ENCODE data around the gene ABCA3.
"Not testable (repeated sequence)": the region's sequence is repeated elsewhere in the genome, so short reads cannot be mapped to it uniquely, and the experiment has no call there.

Gene ABCA3

DNA sequence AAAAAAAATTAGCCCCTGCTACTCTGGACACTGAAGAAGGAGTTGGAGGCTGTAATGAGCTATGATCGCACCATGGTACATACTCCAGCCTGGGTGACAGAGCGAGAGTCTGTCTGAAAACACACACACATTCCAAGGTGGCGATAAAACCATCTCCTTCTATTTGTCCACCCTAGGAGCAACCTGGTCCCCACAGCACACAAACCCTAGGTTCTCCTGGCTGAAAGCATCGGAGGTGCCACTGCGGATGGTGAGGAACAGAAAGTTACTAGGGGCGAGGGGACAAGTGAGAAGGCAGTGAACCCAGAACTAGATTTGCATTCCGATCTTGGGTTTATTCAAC lies 87.8 kb downstream of the ABCA3 start:
- no peak for FAIRE-seq

DNA sequence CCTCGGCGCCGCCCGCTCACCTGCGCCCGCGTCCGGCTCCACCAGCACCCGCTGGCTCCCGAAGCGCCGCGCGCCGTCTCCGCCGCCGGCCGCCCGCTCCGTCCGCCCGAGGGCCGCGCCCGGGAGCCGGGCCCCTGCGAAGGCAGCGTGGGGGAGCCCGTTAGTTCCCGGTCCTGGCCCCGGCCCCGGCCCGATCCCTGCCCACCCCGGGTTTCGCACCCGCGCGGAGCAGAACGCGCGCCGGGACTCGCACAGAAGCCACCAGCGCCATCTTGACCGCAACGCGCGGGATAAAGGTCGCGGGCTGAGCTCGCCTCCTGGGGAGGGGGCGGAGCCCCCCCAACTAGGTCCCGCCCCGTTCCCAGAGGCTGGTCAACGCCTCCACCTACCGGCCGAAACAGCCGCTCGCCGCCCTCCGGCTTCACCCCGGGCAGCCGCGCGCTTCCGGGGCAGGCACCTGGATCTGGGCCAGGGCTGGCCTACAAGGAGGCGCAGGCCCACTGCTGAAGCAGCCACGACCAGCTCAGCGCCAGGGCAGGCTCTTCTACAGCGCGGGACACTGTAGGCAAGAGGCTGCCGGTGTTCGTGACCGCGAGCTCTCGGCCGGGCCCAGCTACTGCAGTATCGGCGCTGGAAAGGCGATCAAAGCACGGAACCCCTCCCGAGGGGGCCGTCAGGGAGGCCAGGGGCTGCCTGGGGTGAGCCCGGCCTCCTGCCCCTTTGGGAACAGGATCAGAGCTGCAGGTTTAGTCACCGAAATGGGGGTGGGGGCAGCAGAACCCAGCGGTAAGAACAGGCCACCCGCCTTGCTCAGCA lies 89.0 kb downstream of the ABCA3 start, which contains the start of gene ECI1:
TSS of gene ECI1 (minus strand) at position 292 of the 816 bp plus-strand sequence. CDS start at position 271, 21 bp downstream.
- FAIRE-seq, result no peak

DNA sequence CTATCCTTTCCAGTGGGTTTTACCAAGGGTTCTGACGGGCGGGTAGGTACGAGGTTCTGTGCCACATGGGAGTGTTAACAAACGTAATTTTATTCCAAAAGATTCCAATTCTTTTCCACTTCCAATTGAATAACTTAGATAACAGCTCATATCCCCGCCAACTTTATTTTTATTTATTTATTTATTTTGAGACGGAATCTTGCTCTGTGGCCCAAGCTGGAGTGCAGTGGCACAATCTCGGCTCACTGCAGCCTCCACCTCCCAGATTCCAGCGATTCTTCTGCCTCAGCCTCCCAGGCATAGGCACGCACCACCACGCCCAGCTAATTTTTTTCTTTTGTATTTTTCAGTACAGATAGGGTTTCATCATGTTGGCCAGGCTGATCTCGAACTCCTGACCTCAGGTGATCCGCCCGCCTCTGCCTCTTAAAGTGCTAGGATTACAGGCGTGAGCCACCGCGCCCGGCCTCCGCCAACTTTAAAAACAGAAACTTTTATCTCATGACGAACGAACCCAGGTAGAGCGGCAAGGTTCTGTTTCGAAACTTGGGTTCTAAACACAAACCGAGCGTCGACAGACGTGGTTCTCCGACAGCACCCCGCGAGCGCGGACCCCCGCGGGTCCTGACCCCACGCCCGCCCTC lies 89.8 kb downstream of the ABCA3 start:
- FAIRE-seq, result no peak

DNA sequence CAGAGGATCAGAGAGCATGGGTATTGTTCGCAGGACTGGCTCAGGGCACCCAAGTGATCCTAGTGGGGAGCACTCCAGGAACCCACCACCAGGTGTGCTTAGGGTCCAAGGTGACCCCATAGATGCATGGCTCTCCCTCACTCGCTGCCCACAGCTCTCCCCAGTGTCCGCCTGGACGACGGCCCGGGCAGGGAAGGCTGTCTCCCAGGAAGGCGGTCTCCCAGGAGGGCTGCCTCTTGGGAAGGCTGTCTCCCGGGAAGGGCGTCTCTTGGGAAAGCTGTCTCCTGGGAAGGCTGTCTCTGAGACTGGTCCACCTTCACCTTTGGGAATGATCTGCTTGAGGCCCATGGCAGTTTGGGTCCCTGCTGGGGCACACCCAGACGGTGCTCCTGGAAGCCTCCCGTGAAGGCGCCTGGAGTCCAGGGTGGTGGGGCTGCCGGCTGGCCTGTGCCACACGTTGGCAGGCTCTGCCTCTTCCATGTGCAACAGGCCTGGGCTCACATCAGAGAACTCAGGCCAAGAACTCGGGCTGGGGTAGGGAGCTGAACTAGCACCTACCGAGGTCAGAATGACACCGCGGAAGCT lies 94.1 kb downstream of the ABCA3 start:
- no peak for FAIRE-seq

DNA sequence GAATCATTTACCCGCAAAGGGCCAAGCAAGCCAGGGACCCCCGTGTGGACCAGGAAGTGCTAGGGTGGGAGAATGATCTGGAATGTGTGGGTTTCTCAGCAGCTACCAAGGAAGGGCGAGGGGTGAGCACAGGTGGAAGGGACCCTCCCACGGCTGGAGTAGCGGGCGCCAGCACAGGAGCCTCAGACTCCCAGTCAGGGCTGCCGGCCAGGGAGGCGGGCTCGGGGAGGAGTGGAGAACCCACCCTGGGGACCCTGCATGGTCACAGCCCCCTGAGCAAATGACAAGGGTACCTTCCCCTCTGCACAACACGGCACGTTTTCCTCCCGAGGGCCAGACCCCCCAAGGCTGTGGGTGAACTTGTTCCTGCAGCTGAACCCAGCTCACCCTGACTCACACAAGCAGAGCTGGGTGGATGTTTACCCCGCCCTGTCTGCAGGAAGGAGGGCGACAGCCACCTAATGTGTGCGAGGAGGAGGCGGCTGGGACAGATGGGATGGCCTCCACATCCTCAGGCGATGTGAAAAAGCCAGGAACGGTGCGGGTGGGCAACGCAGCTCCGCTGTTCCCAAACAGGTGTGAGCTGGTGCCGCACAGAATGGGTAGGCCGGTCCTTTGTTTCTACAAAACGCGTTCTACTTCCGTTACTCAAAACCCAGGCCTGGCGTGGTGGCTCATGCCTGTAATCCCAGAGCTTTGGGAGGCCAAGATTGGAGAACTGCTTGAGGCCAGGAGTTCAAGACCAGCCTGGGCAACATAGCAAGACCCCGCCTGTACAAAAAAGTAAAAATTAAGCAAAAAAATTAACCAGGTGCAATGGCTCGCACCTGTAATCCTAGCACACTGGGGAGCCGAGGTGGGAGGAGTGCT lies 95.4 kb downstream of the ABCA3 start:
- FAIRE-seq, result no peak

DNA sequence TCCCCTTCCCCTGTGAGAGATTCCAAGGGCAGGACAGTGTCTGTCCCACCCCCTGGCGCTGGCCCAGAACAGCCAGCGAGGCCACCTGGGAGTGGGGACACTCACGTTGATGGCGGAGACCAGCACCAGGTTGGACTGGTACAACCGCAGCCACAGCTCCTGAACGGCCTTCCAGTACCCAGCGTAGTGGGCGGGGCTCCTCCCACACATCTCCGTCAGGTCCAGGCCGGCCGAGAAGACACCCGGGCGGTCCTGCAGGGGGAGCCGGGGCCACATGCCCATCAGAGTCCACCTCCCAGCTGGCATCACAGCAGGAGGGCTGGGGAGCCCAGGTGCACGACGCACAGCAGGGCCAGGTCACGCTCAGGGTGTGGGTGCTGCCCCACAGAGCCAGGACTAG lies 96.2 kb downstream of the ABCA3 start:
- FAIRE-seq, result no peak

DNA sequence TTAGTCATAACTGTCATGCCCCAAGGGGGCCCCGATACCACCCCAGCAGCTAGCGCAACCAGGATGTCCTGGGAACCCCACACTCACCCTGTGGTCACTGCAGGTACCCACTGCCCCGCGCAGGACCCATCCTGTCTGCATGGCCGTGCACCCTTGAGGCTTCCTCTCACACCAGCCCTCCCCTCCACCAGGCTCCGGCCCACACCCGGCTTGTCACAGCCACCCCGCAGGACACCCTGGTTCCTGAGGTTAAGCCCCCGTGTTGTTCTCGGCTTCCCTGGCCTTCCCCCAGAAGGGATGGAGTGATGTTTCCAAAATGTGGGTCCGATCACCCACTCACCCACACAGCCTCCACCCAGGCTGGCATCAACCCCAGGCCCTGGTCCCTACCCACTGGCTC lies 96.7 kb downstream of the ABCA3 start:
- FAIRE-seq, result no peak

DNA sequence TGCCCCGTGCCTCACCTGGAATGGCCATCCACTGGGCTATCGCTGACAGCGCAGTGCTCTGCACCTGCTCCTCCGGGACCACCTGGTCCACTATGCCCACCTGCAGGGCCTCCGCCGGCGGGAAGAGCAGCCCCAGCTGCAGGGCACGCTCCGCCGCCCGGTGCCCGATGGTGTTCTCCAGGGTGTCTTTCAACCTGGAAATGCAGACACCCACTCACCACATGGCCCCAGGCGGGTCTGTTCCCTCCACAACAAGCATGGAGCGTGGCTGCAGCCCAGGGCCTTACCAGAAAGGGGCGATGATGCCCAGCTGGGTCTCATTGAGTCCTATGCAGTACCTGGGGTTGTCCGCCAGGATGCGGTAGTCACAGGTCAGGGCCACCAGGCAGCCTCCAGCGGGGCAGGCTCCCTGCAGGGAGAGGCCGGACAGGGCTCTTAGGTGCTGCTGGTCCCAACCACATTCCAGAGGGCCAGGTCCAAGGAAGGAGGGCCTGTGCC lies 97.4 kb downstream of the ABCA3 start:
- no peak for FAIRE-seq

DNA sequence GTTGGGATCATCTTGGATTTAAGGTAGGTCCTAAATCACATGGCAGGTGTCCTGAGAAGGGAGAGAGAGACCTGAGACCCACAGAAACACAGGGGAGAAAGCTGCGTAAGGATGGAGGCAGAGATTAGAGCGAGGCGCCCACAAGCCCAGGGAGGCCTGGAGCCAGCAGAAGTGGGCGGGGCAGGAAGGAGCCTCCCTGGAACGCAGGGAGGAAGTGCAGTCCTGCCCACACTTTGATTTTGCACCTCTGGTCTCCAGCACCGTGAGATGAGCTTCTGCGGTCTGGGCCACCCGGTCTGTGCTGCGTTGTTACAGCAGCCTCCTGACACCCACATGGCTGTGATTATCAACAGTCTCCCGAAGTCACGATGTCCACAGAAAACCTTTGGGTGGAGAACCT lies 97.9 kb downstream of the ABCA3 start:
- no peak for FAIRE-seq

DNA sequence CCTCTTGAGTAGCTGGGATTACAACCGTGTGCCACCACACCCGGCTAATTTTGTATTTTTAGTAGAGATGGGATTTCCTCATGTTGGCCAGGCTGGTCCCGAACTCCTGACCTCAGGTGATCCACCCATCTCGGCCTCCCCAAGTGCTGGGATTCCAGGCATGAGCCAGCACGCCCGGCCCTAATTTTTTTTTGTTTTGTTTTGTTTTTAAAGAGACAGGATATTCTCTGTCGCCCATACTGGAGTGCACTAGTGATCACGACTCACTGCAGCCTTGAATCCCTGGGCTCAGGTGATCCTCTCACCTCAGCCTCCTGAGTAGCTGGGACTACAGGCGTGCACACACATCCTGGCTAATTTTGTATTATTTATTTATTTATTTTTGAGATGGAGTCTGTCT lies 100.2 kb downstream of the ABCA3 start:
- FAIRE-seq, result not testable (repeated sequence)

DNA sequence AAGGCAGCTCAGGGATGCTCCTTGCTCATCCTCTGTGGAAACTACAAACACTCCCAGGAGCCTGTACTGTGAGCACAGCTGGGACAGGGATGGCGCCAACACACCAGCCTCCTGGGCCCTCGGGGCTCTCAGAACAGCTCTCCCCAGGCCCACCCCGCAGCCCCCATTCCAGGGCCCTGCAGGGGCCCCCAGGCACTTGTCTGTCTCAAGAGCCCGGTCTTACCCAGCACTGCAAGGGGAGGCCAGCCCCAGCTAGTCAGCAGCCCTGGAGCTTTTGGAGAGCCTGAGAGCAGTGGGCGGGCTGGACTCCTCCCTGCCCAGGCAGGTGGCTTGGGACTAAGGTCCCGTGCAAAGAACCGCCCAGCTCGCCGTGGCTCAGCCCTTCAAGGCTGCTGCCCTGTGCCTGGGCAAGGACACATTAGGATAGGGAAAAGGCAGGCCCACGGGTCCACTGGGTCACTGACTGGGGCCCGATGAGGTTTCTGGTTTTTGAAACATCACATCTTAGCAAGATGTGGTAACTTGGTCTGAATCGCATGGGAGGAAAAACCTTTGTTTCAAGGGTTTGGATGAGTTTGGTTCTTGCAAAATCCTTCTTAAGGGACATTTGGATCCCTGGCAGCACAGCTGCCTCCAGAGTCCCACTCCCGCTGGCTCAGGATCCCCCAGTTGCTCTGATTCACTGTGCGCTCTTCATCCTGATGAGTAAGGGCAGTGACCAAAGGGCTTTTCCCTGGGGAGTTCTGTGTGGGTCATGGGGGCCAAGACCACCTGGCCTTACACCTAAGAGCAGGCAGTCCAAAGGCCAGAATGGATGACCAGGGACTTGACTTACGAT lies 101.5 kb downstream of the ABCA3 start:
- no peak for FAIRE-seq

DNA sequence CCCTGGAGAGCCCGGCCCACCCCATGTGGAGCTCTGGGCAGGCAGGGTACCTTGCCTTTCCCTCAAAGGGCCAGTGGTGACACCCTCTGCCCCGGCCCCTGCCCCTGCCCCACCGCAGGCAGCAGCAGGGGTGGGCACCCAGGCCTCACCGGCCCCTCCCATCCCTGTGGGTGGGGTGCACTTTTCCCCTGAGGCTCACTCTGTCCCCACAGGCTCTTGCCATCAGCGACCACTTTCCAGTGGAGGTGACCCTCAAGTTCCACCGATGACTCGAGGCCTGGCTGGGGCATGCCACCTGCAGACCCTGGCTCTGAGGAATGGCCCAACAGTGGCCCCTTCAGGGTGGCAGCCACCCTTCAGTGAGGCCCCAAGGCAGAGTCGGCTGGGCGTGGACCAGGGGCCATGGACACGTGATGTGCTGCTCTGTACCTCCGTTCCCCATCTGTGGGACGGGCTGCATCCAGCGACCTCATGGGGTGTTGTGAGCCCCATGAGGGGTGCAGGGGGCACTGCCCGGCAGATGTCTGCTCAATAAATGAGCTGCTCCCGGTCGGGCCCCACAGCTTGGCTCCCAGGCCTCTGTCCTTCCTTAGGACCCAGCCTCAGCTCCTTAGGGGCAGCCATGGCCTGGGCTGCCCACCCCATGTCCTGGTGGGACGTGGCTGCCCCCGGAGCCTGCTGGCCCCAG lies 102.2 kb downstream of the ABCA3 start:
- FAIRE-seq, result no peak

DNA sequence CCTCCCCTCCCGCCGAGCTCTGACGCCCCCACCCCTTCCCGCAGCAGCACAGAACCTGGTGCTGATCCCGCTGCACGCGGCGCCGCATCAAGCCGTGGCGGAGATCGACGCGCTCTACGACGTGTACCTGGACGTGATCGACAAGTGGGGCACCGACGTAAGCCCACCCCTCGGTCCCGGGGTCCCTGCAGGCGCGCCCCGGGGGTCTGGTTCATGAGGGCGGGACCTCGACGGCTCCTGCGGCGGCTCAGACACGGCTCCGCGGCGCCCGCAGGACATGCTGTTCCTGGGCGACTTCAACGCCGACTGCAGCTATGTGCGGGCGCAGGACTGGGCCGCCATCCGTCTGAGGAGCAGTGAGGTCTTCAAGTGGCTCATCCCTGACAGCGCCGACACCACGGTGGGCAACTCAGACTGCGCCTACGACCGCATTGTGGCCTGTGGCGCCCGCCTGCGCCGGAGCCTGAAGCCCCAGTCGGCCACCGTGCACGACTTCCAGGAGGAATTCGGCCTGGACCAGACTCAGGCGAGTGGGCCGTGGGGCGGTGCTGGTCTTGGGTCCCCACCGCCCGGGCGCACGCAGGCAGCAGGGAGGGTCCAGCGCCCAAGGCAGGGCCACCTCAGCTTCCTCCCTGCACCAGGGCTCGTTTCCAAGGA lies 102.9 kb downstream of the ABCA3 start:
- no peak for FAIRE-seq

DNA sequence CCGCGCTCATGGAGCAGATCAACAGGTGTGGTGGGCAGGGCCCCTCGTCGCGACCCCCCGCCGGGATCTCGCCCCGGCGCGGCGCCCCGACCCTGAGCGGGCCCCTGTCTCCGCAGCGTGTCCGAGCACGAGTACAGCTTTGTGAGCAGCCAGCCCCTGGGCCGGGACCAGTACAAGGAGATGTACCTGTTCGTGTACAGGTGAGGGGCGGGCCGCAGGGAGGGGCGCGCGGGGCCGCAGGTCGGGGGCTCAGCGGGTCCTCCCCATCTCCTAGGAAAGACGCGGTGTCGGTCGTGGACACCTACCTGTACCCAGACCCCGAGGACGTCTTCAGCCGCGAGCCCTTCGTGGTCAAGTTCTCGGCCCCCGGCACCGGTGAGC lies 103.4 kb downstream of the ABCA3 start:
- no peak for FAIRE-seq

DNA sequence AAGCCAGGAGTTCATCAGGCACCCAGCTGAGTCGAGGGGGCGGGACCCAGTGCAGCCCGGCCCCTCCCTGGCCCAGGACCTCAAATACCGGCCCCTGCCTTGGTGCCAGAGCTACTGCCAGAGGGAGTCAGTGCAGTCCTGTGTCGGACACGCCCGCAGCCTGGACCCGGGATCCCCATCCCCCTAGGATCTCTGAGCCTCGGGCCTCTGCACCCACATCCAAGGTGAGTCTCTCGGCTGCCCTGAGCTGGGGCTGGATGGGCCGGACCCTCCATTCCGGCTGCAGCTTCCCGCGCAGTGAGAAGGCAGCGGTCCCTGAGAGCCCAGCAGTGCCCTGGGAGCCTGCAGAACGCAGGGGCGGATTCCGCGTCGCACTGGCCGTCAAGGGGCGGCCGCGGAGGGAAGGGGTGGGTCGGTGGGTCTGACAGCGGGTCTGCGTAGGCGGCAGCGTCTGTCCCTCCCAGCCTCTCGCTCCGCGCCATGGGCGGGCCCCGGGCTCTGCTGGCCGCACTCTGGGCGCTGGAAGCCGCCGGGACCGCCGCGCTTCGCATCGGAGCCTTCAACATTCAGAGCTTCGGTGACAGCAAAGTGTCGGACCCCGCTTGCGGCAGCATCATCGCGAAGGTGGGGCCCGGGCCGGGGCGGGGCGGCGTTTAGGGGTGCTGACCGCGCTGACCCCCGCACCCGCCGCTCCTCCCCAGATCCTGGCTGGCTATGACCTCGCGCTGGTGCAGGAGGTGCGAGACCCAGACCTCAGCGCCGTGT lies 104.0 kb downstream of the ABCA3 start, which contains the start of gene DNASE1L2:
TSS of gene DNASE1L2 (plus strand) at position 108 of the 765 bp plus-strand sequence. CDS start at position 481, 373 bp downstream.
- FAIRE-seq, result no peak

DNA sequence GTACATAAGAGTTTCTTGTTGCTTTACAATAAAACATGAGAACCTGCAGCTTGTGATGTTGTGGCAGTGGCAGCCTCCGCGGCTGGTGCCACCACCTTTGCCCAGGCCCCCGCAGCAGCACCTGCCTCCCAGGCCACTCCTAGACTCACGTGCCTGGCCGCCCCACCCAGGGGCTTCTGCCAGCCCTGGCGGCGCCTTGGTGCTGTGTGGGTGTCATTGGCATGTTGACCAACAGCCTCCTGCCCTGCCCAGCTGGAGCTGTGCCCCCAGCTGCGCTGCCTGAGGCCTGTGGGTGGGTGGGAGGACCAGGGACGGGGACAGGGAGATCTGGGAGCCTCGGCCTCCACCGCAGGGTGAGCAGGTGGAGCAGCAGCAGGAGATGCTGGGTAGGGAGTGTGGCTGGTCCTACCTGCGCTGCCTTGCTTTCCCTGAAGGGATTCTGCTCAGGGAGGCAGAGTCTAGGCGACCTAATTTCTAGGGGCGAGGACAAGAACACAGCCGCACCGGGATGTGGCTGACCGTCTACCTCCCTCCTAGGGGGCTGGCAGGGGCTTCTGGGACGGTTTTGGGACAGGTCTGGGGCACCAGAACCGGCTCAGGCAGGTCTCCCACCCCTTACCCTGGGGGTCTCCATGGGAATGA lies 104.7 kb downstream of the ABCA3 start:
- no peak for FAIRE-seq

DNA sequence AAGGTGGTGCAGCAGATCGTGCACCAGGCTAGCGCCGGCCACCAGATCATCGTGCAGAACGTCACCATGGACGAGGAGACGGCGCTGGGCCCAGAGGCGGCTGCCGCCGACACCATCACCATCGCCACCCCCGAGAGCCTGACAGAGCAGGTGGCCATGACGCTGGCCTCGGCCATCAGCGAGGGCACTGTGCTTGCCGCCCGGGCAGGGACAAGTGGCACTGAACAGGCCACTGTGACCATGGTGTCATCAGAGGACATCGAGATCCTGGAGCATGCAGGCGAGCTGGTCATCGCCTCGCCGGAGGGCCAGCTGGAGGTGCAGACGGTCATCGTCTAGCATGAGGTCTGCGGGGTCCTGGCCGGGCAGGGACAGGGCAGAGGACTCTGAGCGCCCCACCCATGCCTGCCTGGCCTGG lies 105.3 kb downstream of the ABCA3 start:
- no peak for FAIRE-seq

DNA sequence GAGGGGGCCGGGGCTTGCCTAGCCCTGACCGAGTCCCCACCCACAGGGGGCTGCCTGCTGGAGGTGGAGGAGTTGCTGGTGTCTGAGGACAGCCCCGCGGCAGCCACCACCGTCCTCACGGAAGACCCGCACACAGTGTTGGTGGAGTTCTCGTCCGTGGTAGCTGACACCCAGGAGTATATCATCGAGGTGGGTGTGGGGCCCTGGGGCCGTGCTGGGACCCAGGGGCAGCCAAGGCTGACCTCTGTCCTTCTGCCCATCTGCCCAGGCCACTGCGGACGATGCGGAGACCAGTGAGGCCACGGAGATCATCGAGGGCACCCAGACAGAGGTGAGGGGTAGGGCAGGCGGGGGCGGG lies 105.7 kb downstream of the ABCA3 start:
- FAIRE-seq, result no peak
